Transverse colon (tissue), 4 donors: ENCODE results near the gene GPI. TPM values are rescaled to one million over a fixed set of nuclear protein-coding genes. Genes with fewer than 3 reads are reported as not detected.

Experiments used
- DNase-seq: peaks from one replicate; pipeline ENCODE4 v3.0.0-alpha.2; 2019
- H3K27ac ChIP-seq, 4 donors: fragments of 200-600 bp; sonication (generic); 2 replicates each; pipeline ENCODE4 v1.5.1; 2016 to 2018; ENCODE audit warnings: inconsistent platforms in 4 of 4
- H3K27me3 ChIP-seq: fragments of 200-600 bp; sonication (generic); 2 replicates; pipeline ENCODE4 v1.5.1; 2017; ENCODE audit warnings: inconsistent platforms
- H3K36me3 ChIP-seq, 4 donors: fragments of 200-600 bp; sonication (generic); 2 replicates each; pipeline ENCODE4 v1.5.1; 2017 to 2019; ENCODE audit warnings: inconsistent platforms in 4 of 4
- H3K4me1 ChIP-seq, 4 donors: fragments of 200-600 bp; sonication (generic); 2 replicates each; pipeline ENCODE4 v1.5.1; 2017 to 2020; ENCODE audit warnings: inconsistent platforms in 4 of 4
- H3K4me3 ChIP-seq, 4 donors: fragments of 200-600 bp; sonication (generic); 1 replicate in 1 of 4; 2 replicates in 3 of 4; pipeline versions ENCODE4 v1.5.1 to v1.6.1; 2017 to 2019; ENCODE audit warnings: inconsistent platforms in 4 of 4
- H3K9me3 ChIP-seq, 2 donors: fragments of 200-600 bp; sonication (generic); 2 replicates each; pipeline ENCODE4 v1.5.1; 2017 to 2019; ENCODE audit warnings: inconsistent platforms in 2 of 2
- CTCF ChIP-seq, 5 experiments: fragments of 200-600 bp in 3 of 5; fragments of 450-650 bp in 2 of 5; sonication (generic) in 3 of 5; IDR thresholded peaks; 1 replicate in 2 of 5; 2 replicates in 3 of 5; pipeline ENCODE4 v1.5.1; 2016 to 2017; ENCODE audit warnings: antibody characterized with exemption in 5 of 5, inconsistent platforms in 3 of 5, mild to moderate bottlenecking in 2 of 5, moderate library complexity in 1 of 5
- EP300 ChIP-seq: sonication (generic); formaldehyde crosslinking; IDR thresholded peaks from one replicate; pipeline ENCODE4 v1.6.1; 2017; ENCODE audit warnings: antibody characterized with exemption, low read depth
- POLR2A ChIP-seq: fragments of 450-650 bp; IDR thresholded peaks from one replicate; pipeline ENCODE4 v1.6.1; 2016; ENCODE audit warnings: antibody characterized with exemption, mild to moderate bottlenecking, moderate library complexity
- POLR2AphosphoS5 ChIP-seq, 3 donors: sonication (generic); formaldehyde crosslinking; IDR thresholded peaks; one replicate each; pipeline ENCODE4 v1.6.1; 2016; ENCODE audit warnings: antibody characterized with exemption in 3 of 3
- WGBS, 2 donors: methylation state at CpG; one replicate each; pipeline ENCODE4 v1.1.5; 2018; ENCODE audit warnings: low coverage in 1 of 2; 5-methylcytosine and 5-hydroxymethylcytosine counted together
- in situ Hi-C, 4 donors: fragments of 200-750 bp; cut with MboI; loops; one replicate each; pipeline versions ENCODE4 v1.15.0 to v1.15.1; 2017; ENCODE audit warnings: low sequenced_read_pairs in 3 of 4, low pct_ligation_motif_present in 1 of 4, low pct_unique_long_range_greater_than_20kb in 1 of 4
- intact Hi-C: fragments of 100-400 bp; cut with DNase I; formaldehyde crosslinking; loops from one replicate; pipeline ENCODE4 v1.15.1; 2023; ENCODE audit warnings: low total_unique reads
- total RNA-seq, 4 donors: library from RNA; depleted of rRNA; stranded (reverse); fragments of >200 nt; gene quantifications; one replicate each; pipeline ENCODE4 v1.1.0, GENCODE V29; 2016

GPI gene
- total RNA-seq, 4 donors from 2014 or later: 112 to 531 (median 220) TPM

- DNase-seq: no peak
- in situ Hi-C loops (no loop called here), intact Hi-C loops (no loop called here)
- 97% methylated on average over 10 to 11 of the region's 11 CpGs for WGBS, 2 donors
- Histone ChIP-seq H3K4me1 (peaks cover 0 to 3% (median 0%) of the 10 kb centered on the region in 4 donors), H3K27me3 (no peaks in the 10 kb centered on the region), H3K4me3 (no peak overlapping the region), H3K9me3 (no peaks in the 10 kb centered on the region), H3K27ac (no peak overlapping the region), H3K36me3 (peaks cover 0 to 50% (median 25%) of the 10 kb centered on the region in 4 donors)
- TF ChIP-seq POLR2AphosphoS5 (IDR thresholded peaks at IDR 0.05) (no peak), EP300 (no peak), CTCF (IDR thresholded peaks at IDR 0.05) (no peak), POLR2A (no peak)
Measured at GRCh38 chr19:34373601-34374288, 8.7 kb downstream of the GPI start.

- Histone ChIP-seq H3K27ac (no peak overlapping the region), H3K9me3 (no peaks in the 10 kb centered on the region), H3K4me3 (no peak overlapping the region), H3K27me3 (no peaks in the 10 kb centered on the region), H3K4me1 (no peaks in the 10 kb centered on the region), H3K36me3 (peaks cover 0 to 52% (median 21%) of the 10 kb centered on the region in 4 donors)
- DNase-seq: no peak
- 85 to 100% methylated on average over 1 to 8 of the region's 8 CpGs for WGBS, 2 donors
- TF ChIP-seq EP300 (no peak), POLR2AphosphoS5 (IDR thresholded peaks at IDR 0.05) (no peak), CTCF (IDR thresholded peaks at IDR 0.05) (no peak), POLR2A (no peak)
- in situ Hi-C loops (no loop called here), intact Hi-C loops (no loop called here)
Measured at GRCh38 chr19:34375598-34375997, 10.6 kb downstream of the GPI start.

- Histone ChIP-seq H3K4me1 (no peaks in the 10 kb centered on the region), H3K27ac (no peak overlapping the region), H3K27me3 (no peaks in the 10 kb centered on the region), H3K4me3 (no peak overlapping the region), H3K36me3 (peaks cover 0 to 60% (median 23%) of the 10 kb centered on the region in 4 donors), H3K9me3 (no peaks in the 10 kb centered on the region)
- 96% methylated on average over 5 of the region's 5 CpGs; no CpG with 5 or more reads in 1 of the 2 donors for WGBS, 2 donors
- DNase-seq: no peak
- in situ Hi-C loops: no loop called here
- no peak for TF ChIP-seq POLR2A
- intact Hi-C loops: no loop called here
Measured at GRCh38 chr19:34380639-34381241, 15.7 kb downstream of the GPI start.

- H3K4me3 ChIP-seq: no peak overlapping the region
- peaks cover 0 to 51% (median 21%) of the 10 kb centered on the region in 4 donors for H3K36me3 ChIP-seq
- no peak overlapping the region for H3K27ac ChIP-seq
- no peak for DNase-seq
- no peak for TF ChIP-seq EP300
- no peak for TF ChIP-seq POLR2A
- TF ChIP-seq POLR2AphosphoS5 (IDR thresholded peaks at IDR 0.05): no peak
- no peak for TF ChIP-seq CTCF (IDR thresholded peaks at IDR 0.05)
- H3K27me3 ChIP-seq: no peaks in the 10 kb centered on the region
- intact Hi-C loops (no loop called here), in situ Hi-C loops (no loop called here)
- WGBS, 2 donors: 95% methylated on average over 14 of the region's 14 CpGs; no CpG with 5 or more reads in 1 of the 2 donors
- H3K4me1 ChIP-seq: no peaks in the 10 kb centered on the region
- H3K9me3 ChIP-seq: no peaks in the 10 kb centered on the region
Measured at GRCh38 chr19:34381399-34382251, 16.6 kb downstream of the GPI start.
